Tibial nerve (tissue), 4 donors: ENCODE data around the gene JADE2. TPM values are rescaled to one million over a fixed set of nuclear protein-coding genes. Genes with fewer than 3 reads are reported as not detected.

ENCODE experiments used
- DNase-seq, 2 donors: peaks; one replicate each; pipeline ENCODE4 v3.0.0-alpha.2; 2019; ENCODE audit warnings: low spot score in 2 of 2
- H3K27ac ChIP-seq, 4 donors: fragments of 200-600 bp; sonication (generic) in 3 of 4; one replicate each; pipeline ENCODE4 v1.5.1; 2017 to 2019; ENCODE audit warnings: mild to moderate bottlenecking in 1 of 4
- H3K27me3 ChIP-seq, 2 donors: fragments of 200-600 bp; sonication (generic) in 1 of 2; one replicate each; pipeline versions ENCODE4 v1.5.1 to v1.6.0; 2017 to 2019
- H3K36me3 ChIP-seq, 3 donors: fragments of 200-600 bp; sonication (generic); one replicate each; pipeline ENCODE4 v1.5.1; 2018 to 2019
- H3K4me1 ChIP-seq, 4 donors: fragments of 200-600 bp; sonication (generic) in 3 of 4; one replicate each; pipeline ENCODE4 v1.5.1; 2017 to 2019
- H3K4me3 ChIP-seq, 4 donors: fragments of 200-600 bp; sonication (generic) in 3 of 4; one replicate each; pipeline ENCODE4 v1.5.1; 2017 to 2019; ENCODE audit warnings: mild to moderate bottlenecking in 1 of 4, moderate library complexity in 1 of 4
- H3K9me3 ChIP-seq, 4 donors: fragments of 200-600 bp; sonication (generic) in 3 of 4; one replicate each; pipeline ENCODE4 v1.5.1; 2017 to 2019
- EP300 ChIP-seq, 2 donors: sonication (generic); formaldehyde crosslinking; IDR thresholded peaks; one replicate each; pipeline ENCODE4 v1.6.1; 2017; ENCODE audit warnings: antibody characterized with exemption in 2 of 2, mild to moderate bottlenecking in 1 of 2
- POLR2A ChIP-seq, 2 donors: fragments of 450-650 bp; IDR thresholded peaks; one replicate each; pipeline ENCODE4 v1.6.1; 2017; ENCODE audit warnings: antibody characterized with exemption in 2 of 2, mild to moderate bottlenecking in 2 of 2, moderate library complexity in 2 of 2
- WGBS, 2 donors: methylation state at CpG; one replicate each; pipeline ENCODE4 v1.1.5; 2018; 5-methylcytosine and 5-hydroxymethylcytosine counted together
- total RNA-seq, 4 donors: library from RNA; depleted of rRNA; stranded (reverse); fragments of >200 nt; gene quantifications; one replicate each; pipeline ENCODE4 v1.1.0, GENCODE V29; 2016
- TF ChIP-seq, protein P1 (sequence below), 5 experiments: fragments of 200-600 bp in 3 of 5; fragments of 450-650 bp in 2 of 5; sonication (generic) in 3 of 5; IDR thresholded peaks; one replicate each; pipeline ENCODE4 v1.5.1; 2016 to 2019; ENCODE audit warnings: antibody characterized with exemption in 5 of 5, mild to moderate bottlenecking in 3 of 5, moderate library complexity in 2 of 5

Gene JADE2
- total RNA-seq, 4 donors from 2014 or later = 58.8 to 90.6 (median 73.9) TPM

DNA sequence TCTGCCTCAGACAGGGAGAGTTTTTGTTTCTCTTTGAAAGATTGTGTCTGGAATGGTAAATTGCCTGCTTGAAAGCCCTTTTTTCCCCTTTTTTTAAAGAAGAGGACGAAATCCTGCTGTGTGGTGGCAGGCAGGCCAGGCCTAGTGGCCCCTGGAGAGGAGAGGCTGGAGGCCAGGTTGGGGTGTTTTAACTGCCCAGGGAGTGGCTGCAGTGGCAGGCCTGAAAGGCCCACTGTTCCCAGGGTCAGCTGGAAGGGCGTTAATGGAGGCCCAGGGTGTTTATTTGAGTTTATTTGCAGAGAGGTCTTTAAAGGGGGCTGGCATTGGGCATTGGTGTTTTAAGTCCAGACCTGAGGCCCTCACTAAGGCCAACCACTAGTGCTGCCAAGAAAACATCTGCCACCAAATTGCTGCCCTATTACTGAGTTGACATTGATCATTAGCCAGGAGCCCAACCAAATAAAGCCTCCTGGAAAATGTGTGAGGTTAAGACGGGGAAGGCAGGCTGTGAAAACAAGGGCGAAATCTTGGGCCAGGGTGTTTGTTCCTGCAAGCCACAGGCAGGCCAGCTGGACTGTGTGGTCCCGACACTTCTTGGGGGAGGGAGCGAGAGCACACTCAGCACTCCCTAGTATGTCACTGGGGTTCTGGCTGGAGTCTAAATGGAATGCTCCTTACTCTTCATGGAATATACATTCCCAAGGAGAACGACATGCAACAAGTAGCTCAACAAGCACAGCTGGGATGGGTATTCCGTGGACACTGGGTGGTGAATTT, 5.0 kb downstream of the JADE2 start:
- 59 to 64% methylated on average over 8 of the region's 8 CpGs for WGBS, 2 donors
- DNase-seq = no peak
- Histone ChIP-seq H3K4me1 (peaks cover 0 to 77% (median 53%) of the 10 kb centered on the region in 4 donors), H3K27ac (peak overlapping the region in 2 of 4 donors; percentile 99 to 100), H3K9me3 (no peaks in the 10 kb centered on the region), H3K27me3 (no peaks in the 10 kb centered on the region), H3K36me3 (peaks cover 0 to 6% (median 0%) of the 10 kb centered on the region in 3 donors), H3K4me3 (no peak overlapping the region)
- TF ChIP-seq, protein P1, sequence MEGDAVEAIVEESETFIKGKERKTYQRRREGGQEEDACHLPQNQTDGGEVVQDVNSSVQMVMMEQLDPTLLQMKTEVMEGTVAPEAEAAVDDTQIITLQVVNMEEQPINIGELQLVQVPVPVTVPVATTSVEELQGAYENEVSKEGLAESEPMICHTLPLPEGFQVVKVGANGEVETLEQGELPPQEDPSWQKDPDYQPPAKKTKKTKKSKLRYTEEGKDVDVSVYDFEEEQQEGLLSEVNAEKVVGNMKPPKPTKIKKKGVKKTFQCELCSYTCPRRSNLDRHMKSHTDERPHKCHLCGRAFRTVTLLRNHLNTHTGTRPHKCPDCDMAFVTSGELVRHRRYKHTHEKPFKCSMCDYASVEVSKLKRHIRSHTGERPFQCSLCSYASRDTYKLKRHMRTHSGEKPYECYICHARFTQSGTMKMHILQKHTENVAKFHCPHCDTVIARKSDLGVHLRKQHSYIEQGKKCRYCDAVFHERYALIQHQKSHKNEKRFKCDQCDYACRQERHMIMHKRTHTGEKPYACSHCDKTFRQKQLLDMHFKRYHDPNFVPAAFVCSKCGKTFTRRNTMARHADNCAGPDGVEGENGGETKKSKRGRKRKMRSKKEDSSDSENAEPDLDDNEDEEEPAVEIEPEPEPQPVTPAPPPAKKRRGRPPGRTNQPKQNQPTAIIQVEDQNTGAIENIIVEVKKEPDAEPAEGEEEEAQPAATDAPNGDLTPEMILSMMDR (IDR thresholded peaks at IDR 0.05) = no peak
- TF ChIP-seq POLR2A (IDR thresholded peaks at IDR 0.05) (no peak), EP300 (IDR thresholded peaks at IDR 0.05) (no peak)

- H3K36me3 ChIP-seq = peaks cover 0 to 34% (median 9%) of the 10 kb centered on the region in 3 donors
- no peaks in the 10 kb centered on the region for H3K9me3 ChIP-seq
- peak; percentile 85 to 86 for DNase-seq
- H3K4me1 ChIP-seq = peaks cover 0 to 85% (median 52%) of the 10 kb centered on the region in 4 donors
- WGBS, 2 donors = 53 to 70% methylated on average over 10 of the region's 10 CpGs
- H3K4me3 ChIP-seq = no peak overlapping the region
- TF ChIP-seq, protein P1 (IDR thresholded peaks at IDR 0.05) = no peak
- TF ChIP-seq EP300 (IDR thresholded peaks at IDR 0.05) (peak in 1 of 2 donors; percentile 71), POLR2A (IDR thresholded peaks at IDR 0.05) (no peak)
- H3K27ac ChIP-seq = peak overlapping the region in 2 of 4 donors; percentile 75 to 81
- no peaks in the 10 kb centered on the region for H3K27me3 ChIP-seq
These were observed 7.8 kb downstream of the JADE2 start for GRCh38 chr5:134533115-134533815.

GRCh38 chr5:134534058-134534725, 8.7 kb downstream of the JADE2 start:
- Histone ChIP-seq H3K4me3 (no peak overlapping the region), H3K27ac (peak overlapping the region in 2 of 4 donors; percentile 75 to 81), H3K9me3 (no peaks in the 10 kb centered on the region), H3K27me3 (no peaks in the 10 kb centered on the region), H3K4me1 (peaks cover 0 to 76% (median 44%) of the 10 kb centered on the region in 4 donors), H3K36me3 (peaks cover 0 to 43% (median 13%) of the 10 kb centered on the region in 3 donors)
- no peak for DNase-seq
- TF ChIP-seq EP300 (IDR thresholded peaks at IDR 0.05) (no peak), POLR2A (IDR thresholded peaks at IDR 0.05) (no peak)
- TF ChIP-seq, protein P1 (IDR thresholded peaks at IDR 0.05) = no peak
- WGBS, 2 donors = 62 to 72% methylated on average over 9 to 10 of the region's 10 CpGs

DNA sequence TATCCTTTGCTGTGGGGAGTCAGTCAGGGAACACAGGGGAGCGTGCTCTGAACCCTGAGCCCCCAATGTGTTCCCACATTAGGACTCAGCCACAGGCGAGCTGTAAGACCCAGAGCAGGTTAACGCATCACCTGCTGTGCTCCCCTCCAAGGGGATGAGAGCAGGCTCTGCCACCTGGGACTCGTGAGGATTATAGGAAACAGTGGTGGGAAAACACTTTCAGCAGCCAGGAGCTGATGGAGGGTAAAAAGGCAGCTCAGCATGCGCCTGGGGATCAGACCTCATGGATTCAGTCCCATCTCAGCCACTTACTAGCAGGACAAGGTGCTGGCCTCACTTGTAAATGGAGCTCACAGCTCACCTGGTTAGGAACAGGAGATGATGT, 9.2 kb downstream of the JADE2 start:
- peaks cover 0 to 70% (median 40%) of the 10 kb centered on the region in 4 donors for H3K4me1 ChIP-seq
- no peak for TF ChIP-seq EP300 (IDR thresholded peaks at IDR 0.05)
- no peak for TF ChIP-seq POLR2A (IDR thresholded peaks at IDR 0.05)
- TF ChIP-seq, protein P1 (IDR thresholded peaks at IDR 0.05) = no peak
- H3K9me3 ChIP-seq = no peaks in the 10 kb centered on the region
- no peaks in the 10 kb centered on the region for H3K27me3 ChIP-seq
- H3K27ac ChIP-seq = peak overlapping the region in 1 of 4 donors; percentile 75
- WGBS, 2 donors = 95 to 98% methylated on average over 3 to 4 of the region's 5 CpGs
- H3K4me3 ChIP-seq = no peak overlapping the region
- H3K36me3 ChIP-seq = peaks cover 0 to 48% (median 17%) of the 10 kb centered on the region in 3 donors
- DNase-seq = no peak
